Epithelial cell of umbilical artery (primary cell): ENCODE results near the gene SORBS1. TPM values are rescaled to one million over a fixed set of nuclear protein-coding genes. Genes with fewer than 3 reads are reported as not detected.

Experiments used
- total RNA-seq: library from RNA; depleted of rRNA; stranded (reverse); fragments of >200 nt; gene quantifications from 2 replicates; pipeline ENCODE4 v1.2.3, GENCODE V29; 2014

The SORBS1 gene
- total RNA-seq, result 0.32 and 1.5 TPM in 2 replicates

DNA sequence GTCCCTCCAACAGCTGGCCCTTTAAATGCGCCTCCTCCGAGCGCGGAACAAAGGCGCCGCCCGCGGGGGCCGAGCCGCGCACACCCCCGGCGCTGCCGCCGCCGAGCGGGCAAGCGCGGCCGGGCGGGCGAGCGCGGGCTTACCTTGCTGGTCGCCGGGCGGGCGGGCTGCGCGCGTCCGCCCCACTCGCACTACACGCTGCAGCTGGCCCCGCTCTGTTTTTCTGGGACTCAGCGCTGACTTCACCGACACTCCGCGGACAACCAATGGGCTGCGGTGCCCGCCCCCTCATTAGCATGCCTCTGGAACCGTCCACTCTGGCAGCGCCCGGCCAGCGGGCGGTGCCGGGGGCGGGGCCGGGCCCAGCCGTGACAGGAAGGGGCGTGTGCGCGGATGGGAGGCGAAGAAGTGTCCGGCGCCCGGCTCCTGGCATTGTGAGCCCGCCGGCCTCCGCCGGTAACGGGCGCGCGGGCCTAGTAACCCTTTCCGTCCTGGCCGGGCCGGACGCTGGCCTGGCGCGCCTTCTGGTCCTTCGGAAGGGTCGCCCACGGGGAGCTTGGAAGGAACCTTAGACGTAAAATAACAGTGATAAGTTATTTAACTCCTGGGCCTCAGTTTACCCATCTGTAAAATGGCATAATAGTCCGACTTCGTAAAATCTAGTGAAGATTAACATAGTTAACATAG is at the start of gene SORBS1:
TSS of gene SORBS1 (minus strand) at position 195 of the 687 bp plus-strand sequence. CDS start 120,236 bp downstream, outside the sequence.

GRCh38 chr10:95290461-95291364 is 270.5 kb downstream of the SORBS1 start, which contains the start of gene PDLIM1:
PDLIM1 (minus strand) TSS chr10:95291003; CDS start chr10:95290915, 88 bp downstream.

Other genes starting within 250 kb of the SORBS1 start
- 97.4 and 134 TPM in 2 replicates for gene ALDH18A1, start 95.3 kb upstream of the SORBS1 start, total RNA-seq
- 23.7 and 27.5 TPM in 2 replicates for gene TCTN3, start 132.6 kb upstream of the SORBS1 start, total RNA-seq
- 16.0 and 24.0 TPM in 2 replicates for gene ENTPD1, start 194.8 kb upstream of the SORBS1 start, total RNA-seq